ENCODE measurements around the gene XRCC2.
A peak's percentile ranks its signal among the peaks of the same experiment; 100 is the strongest.
"Not testable (repeated sequence)": the region's sequence is repeated elsewhere in the genome, so short reads cannot be mapped to it uniquely, and the experiment has no call there.

XRCC2 gene

GRCh38 chr7:152675759-152676636 lies at the start of gene XRCC2:
Gene XRCC2, minus strand, starts transcription at chr7:152676141. Its CDS starts 62 bp downstream, at chr7:152676079.
- DNase-seq = peak; percentile 91

GRCh38 chr7:152723364-152723763 lies 47.4 kb upstream of the XRCC2 start:
- DNase-seq = no peak

GRCh38 chr7:152712412-152713042 lies 36.6 kb upstream of the XRCC2 start:
- DNase-seq = not testable (repeated sequence)

- no peak for DNase-seq
Observed at GRCh38 chr7:152711444-152711944, 35.6 kb upstream of the XRCC2 start.

GRCh38 chr7:152710153-152710442 lies 34.2 kb upstream of the XRCC2 start:
- DNase-seq = no peak

GRCh38 chr7:152709287-152710152 lies 33.6 kb upstream of the XRCC2 start:
- DNase-seq = no peak

GRCh38 chr7:152704796-152705384 lies 28.9 kb upstream of the XRCC2 start:
- no peak for DNase-seq

- DNase-seq = no peak
Observed at GRCh38 chr7:152699079-152699478, 23.1 kb upstream of the XRCC2 start.

GRCh38 chr7:152697268-152697974 lies 21.5 kb upstream of the XRCC2 start:
- DNase-seq = not testable (repeated sequence)

- not testable (repeated sequence) for DNase-seq
Observed at GRCh38 chr7:152692196-152692595, 16.3 kb upstream of the XRCC2 start.

- no peak for DNase-seq
Observed at GRCh38 chr7:152683297-152683696, 7.4 kb upstream of the XRCC2 start.

- DNase-seq = no peak
Observed at GRCh38 chr7:152677808-152678670, 2.1 kb upstream of the XRCC2 start.

GRCh38 chr7:152674860-152675758 lies 832 bp downstream of the XRCC2 start:
- DNase-seq = peak; percentile 73

- no peak for DNase-seq
Observed at GRCh38 chr7:152673897-152674296, 2.0 kb downstream of the XRCC2 start.

GRCh38 chr7:152672626-152673025 lies 3.3 kb downstream of the XRCC2 start:
- no peak for DNase-seq

GRCh38 chr7:152669758-152670157 lies 6.2 kb downstream of the XRCC2 start:
- DNase-seq = no peak

- DNase-seq = no peak
Observed at GRCh38 chr7:152668975-152669374, 7.0 kb downstream of the XRCC2 start.

- DNase-seq = no peak
Observed at GRCh38 chr7:152667958-152668357, 8.0 kb downstream of the XRCC2 start.

GRCh38 chr7:152666078-152666477 lies 9.9 kb downstream of the XRCC2 start:
- no peak for DNase-seq

- DNase-seq = no peak
Observed at GRCh38 chr7:152664636-152665035, 11.3 kb downstream of the XRCC2 start.
